ENCODE data around the gene CILP2. TPM values are rescaled to one million over a fixed set of nuclear protein-coding genes. Genes with fewer than 3 reads are reported as not detected.

CILP2 gene
- total and polyA plus RNA-seq, 9 of the 15 experiments (the other 6 are each of a cell fraction or from before 2014, with no cell fraction given), result 0.04 to 0.35 (median 0.05) TPM; not detected in 2

DNA sequence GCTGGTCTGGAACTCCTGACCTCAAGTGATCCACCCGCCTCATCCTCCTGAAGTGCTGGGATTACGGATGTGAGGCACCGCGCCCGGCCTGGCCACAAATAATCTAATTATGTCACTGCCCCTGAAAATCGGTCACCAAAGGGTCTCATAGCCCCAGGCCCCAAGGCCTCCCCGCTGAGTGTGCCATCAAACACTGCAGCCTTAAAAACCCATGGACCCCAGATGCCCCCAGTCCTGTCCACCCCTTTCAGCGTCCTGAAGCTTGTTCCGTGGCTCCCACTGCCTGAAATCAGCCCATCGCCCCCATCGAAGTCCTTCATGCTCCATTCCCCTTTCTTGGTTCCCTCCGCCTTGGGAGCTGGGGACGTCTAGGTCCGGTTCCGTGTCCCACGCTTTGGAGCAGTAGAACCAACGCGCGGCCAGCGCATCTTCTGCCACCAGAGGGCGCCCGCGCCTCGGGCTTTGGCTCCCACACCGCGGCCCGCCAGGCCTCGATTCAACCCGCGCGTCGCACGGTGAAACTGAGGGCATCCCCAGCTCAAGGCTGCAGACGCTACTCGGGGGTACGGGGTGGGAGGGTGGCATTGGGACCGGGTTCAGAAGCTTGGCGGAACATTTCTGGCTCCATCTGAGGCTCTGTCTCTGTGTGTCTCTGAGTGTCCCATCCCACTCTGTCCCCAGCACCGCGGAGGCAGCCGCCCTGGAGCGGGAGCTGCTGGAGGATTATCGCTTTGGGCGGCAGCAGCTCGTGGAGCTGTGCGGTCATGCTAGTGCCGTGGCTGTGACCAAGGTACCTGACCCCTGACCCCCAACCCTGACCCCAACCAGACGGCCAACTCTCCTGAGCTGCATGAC is 5.9 kb upstream of the CILP2 start (continued):
- TF ChIP-seq, protein P1, sequence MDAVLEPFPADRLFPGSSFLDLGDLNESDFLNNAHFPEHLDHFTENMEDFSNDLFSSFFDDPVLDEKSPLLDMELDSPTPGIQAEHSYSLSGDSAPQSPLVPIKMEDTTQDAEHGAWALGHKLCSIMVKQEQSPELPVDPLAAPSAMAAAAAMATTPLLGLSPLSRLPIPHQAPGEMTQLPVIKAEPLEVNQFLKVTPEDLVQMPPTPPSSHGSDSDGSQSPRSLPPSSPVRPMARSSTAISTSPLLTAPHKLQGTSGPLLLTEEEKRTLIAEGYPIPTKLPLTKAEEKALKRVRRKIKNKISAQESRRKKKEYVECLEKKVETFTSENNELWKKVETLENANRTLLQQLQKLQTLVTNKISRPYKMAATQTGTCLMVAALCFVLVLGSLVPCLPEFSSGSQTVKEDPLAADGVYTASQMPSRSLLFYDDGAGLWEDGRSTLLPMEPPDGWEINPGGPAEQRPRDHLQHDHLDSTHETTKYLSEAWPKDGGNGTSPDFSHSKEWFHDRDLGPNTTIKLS (IDR thresholded peaks at IDR 0.05; ENCODE audit: borderline replicate concordance, low read depth), result peak; percentile 36; the same call in 1 of the 2 replicates
- no peak for TF ChIP-seq LARP7 (IDR thresholded peaks at IDR 0.05)
- no peak for TF ChIP-seq NONO (IDR thresholded peaks at IDR 0.05; ENCODE audit: low read depth in 2 of 2, low read length in 1 of 2)
- TF ChIP-seq EP400 (IDR thresholded peaks at IDR 0.05), result no peak
- TF ChIP-seq CTBP1 (IDR thresholded peaks at IDR 0.05; ENCODE audit: borderline replicate concordance), result peak; percentile 42; the same call in 1 of the 2 replicates
- TF ChIP-seq JUND (IDR thresholded peaks at IDR 0.05; ENCODE audit: borderline replicate concordance, low read depth, low read length), result peak; percentile 35; the same call in 1 of the 2 replicates
- no peak for TF ChIP-seq JUND (tag; IDR thresholded peaks at IDR 0.05; ENCODE audit: borderline replicate concordance, low read depth, low read length)
- peak; percentile 43 to 73 for TF ChIP-seq E2F6 (IDR thresholded peaks at IDR 0.05; ENCODE audit: borderline replicate concordance in 1 of 2, extremely low read depth in 1 of 2, insufficient read depth in 1 of 2, insufficient read length in 1 of 2, low read depth in 1 of 2, low read length in 1 of 2, poor library complexity in 1 of 2, severe bottlenecking in 1 of 2)
- peak in 1 of 2 experiments; percentile 37; a peak in 1 of 4 replicates for TF ChIP-seq MAZ (CRISPR knock-in tag; conservative IDR thresholded peaks at IDR 0.05 in 1 of 2, IDR thresholded peaks at IDR 0.05 in 1 of 2)
- no peak for TF ChIP-seq SREBF1 (IDR thresholded peaks at IDR 0.05; ENCODE audit: borderline replicate concordance, low read depth, low read length)
- 0 out of 2 replicates have a peak, but pooled peaks have one; percentile 52 for TF ChIP-seq ZC3H4 (CRISPR knock-in tag; IDR thresholded peaks at IDR 0.05; ENCODE audit: borderline replicate concordance)
- peak; percentile 62 for TF ChIP-seq MYC (IDR thresholded peaks at IDR 0.05; ENCODE audit: low read depth, low read length)
- TF ChIP-seq MYC (CRISPR knock-in tag; IDR thresholded peaks at IDR 0.05; ENCODE audit: borderline replicate concordance, low read depth), result no peak
- 0 out of 2 replicates have a peak, but pooled peaks have one; percentile 33 for TF ChIP-seq POLR2A (conservative IDR thresholded peaks at IDR 0.05)
- no peak for TF ChIP-seq TCF15 (CRISPR knock-in tag; IDR thresholded peaks at IDR 0.05)
- peak; percentile 61 for TF ChIP-seq NR2C1 (IDR thresholded peaks at IDR 0.05)
- peak; percentile 72 for TF ChIP-seq NR2C1 (tag; IDR thresholded peaks at IDR 0.05)
- TF ChIP-seq CBFB (CRISPR knock-in tag; IDR thresholded peaks at IDR 0.05), result no peak
- no peak for TF ChIP-seq TBL1XR1 (IDR thresholded peaks at IDR 0.05; ENCODE audit: low read length in 2 of 2)
- TF ChIP-seq KLF16 (IDR thresholded peaks at IDR 0.05), result peak; percentile 17; the same call in 1 of the 2 replicates
- no peak for TF ChIP-seq ZFP91 (CRISPR knock-in tag; IDR thresholded peaks at IDR 0.05)
- TF ChIP-seq, protein P2, sequence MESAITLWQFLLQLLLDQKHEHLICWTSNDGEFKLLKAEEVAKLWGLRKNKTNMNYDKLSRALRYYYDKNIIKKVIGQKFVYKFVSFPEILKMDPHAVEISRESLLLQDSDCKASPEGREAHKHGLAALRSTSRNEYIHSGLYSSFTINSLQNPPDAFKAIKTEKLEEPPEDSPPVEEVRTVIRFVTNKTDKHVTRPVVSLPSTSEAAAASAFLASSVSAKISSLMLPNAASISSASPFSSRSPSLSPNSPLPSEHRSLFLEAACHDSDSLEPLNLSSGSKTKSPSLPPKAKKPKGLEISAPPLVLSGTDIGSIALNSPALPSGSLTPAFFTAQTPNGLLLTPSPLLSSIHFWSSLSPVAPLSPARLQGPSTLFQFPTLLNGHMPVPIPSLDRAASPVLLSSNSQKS (CRISPR knock-in tag; IDR thresholded peaks at IDR 0.05), result no peak

Data from K562 (cell line).